HG02943 (cell line): ENCODE data around the gene SORL1.

ENCODE experiments used
- ATAC-seq: cut with Tn5 transposase; IDR thresholded peaks from one replicate; pipeline ENCODE4 v1.9.1; 2021; ENCODE audit warnings: mild to moderate bottlenecking, low read depth, moderate library complexity; ENCODE audit not compliant: unreplicated experiment

The SORL1 gene

DNA sequence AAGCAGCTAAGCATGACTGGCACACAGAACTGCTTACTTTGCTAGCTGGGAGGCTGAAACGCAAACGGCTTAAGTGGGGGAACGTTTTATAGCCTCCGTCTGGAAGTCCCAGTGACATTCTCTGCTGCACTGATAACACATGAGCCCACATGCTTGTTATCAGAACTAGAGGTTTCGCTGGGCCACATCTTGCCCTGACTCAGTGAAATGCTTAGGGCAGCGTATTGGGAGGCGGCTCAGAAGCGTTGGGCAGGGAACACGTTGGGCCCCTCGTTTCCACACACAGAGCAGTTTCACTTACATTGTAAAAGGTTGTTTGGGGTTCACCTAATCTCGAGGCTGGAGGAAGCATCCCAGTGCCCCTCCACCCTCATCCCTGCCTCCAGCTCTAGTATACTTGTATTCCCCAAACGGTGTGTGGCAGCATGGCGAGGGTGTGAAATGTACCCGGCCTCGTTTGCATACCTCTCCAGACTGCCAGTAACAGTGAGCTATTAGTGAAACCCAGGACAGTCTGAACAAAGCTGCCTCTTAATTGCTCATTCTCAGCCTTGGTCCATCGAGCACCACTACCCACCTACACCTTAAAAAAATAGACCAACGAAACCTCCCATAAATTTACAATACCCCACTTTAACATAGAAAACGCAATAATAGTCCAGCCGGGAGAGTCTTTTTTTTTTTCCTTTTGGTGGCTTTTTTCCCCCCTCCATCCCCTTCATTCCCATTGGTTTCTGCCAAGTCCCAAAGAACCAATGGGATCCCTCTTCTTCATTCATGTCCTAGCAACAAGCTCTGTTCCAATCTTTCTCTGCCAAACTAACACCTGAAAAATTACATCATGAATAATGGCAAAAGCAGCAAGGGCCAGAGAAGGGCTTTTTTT is 219.4 kb downstream of the SORL1 start:
- no peak for ATAC-seq

DNA sequence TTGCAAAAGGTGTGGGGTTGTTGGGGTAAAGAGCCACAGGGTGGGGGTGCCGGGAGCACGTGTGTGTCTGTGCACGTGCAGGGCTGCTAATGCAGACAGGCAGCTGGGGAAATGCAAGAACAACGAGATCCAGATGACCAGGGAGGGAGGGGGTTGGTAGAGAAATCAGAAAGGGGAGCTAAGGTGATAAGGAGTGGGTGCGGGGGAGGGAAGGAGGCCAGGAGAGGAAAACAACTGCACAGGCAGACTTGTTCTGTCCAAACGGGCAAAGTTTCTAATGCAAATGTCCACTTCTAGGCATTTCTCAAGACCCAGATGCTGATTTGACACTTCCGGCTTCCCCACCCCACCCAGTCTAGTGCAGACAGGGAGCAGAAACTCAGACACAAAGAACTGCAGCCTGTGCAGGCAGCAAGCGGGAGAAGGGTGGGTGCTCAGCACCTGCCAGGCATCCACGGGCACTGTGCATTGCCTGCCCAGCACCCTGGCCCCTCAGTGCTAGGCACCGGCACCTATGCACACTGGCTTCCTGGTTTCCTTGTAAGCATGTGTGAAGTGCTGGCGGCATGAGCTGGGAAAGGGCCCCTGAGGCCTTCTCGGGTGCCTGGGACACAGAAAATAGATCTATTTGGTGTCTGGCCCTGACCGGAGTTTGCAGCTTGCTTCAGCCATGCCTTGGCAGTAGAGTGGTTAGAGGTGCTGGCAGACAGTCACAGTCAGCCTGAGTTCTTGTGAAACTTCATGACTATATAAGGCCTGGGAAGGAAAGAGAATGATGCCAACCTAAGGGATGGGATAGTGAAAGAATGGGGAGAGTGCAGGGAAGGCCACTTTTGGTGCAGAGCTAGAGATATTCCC is 220.7 kb downstream of the SORL1 start:
- ATAC-seq = no peak

DNA sequence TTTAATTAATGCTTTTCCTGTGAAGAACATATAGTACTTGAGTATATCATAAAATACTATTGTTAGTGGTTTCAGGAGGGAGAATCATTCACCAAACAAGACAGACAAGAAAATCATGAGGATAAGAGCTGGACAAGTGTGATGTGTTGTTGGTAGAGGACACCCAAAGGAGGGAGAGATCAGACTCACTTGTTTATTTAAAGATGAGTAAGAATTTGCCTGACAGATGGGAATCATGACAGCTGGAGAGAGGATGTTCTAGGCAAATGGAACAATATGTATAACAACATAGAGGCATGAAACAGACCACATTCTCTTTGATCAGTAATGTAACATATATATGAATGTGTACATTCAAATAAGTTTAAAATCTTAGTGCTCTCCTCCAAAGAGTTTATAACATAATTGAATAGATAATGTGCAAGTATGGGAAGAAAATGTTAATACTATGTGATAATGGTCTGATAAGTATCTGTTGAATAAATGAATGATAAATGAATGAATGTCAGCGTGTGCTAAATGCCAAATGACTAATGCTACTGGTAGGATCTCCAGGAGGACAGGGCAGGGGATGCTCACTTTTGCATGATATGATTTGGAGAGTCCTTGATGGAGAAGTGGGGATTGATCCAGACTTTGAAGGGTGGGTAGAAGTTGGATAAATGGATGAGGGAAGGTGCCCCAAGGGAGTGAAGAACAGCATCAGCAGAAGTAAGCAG is 229.6 kb downstream of the SORL1 start:
- no peak for ATAC-seq
